Nephron progenitor cell (in vitro differentiated cells): ENCODE measurements around the gene KRT3.
"Not testable (repeated sequence)": the region's sequence is repeated elsewhere in the genome, so short reads cannot be mapped to it uniquely, and the experiment has no call there.

ENCODE experiments used
- DNase-seq: peaks from one replicate; pipeline ENCODE4 v3.0.0; 2021
- H3K27ac Mint-ChIP-seq: 2 replicates; pipeline ENCODE4 v1.8.0; 2021; ENCODE audit warnings: mild to moderate bottlenecking, moderate library complexity, mixed read lengths
- H3K27me3 Mint-ChIP-seq: 2 replicates; pipeline ENCODE4 v1.8.0; 2021; ENCODE audit warnings: mild to moderate bottlenecking, low read depth, mixed read lengths; ENCODE audit not compliant: poor library complexity
- H3K36me3 Mint-ChIP-seq: 2 replicates; pipeline ENCODE4 v1.8.0; 2021; ENCODE audit warnings: low read depth, mixed read lengths
- H3K4me1 Mint-ChIP-seq: 2 replicates; pipeline ENCODE4 v1.8.0; 2021; ENCODE audit warnings: mixed read lengths
- H3K4me3 Mint-ChIP-seq: 2 replicates; pipeline ENCODE4 v1.8.0; 2021; ENCODE audit warnings: mild to moderate bottlenecking, moderate library complexity, mixed read lengths
- H3K9me3 Mint-ChIP-seq: 2 replicates; pipeline ENCODE4 v1.8.0; 2021; ENCODE audit warnings: mild to moderate bottlenecking, moderate library complexity, mixed read lengths
- TF ChIP-seq, protein P1 (sequence below): fragments of 200-600 bp; sonication (generic); IDR thresholded peaks from 2 replicates; pipeline ENCODE4 v1.5.0; 2021; ENCODE audit warnings: antibody characterized with exemption

The KRT3 gene

DNA sequence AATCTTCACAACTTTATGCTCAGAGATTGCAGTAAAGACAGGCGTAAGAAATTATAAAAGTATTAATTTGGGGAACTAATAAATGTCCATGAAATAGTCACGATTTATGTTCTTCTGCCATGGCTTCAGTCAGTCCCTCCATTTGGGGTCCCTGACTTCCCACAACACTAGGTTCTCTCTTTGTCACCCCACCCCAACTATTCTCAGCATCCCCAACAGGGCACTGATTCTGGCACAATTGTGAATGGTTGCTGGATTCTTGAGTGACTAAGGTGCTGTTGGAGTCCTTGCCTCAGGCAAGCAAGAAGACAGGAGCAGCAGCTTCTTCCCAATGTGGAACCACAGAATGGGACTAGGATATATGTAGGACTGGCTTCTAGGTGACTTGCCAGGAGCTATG is 34.1 kb downstream of the KRT3 start:
- TF ChIP-seq, protein P1, sequence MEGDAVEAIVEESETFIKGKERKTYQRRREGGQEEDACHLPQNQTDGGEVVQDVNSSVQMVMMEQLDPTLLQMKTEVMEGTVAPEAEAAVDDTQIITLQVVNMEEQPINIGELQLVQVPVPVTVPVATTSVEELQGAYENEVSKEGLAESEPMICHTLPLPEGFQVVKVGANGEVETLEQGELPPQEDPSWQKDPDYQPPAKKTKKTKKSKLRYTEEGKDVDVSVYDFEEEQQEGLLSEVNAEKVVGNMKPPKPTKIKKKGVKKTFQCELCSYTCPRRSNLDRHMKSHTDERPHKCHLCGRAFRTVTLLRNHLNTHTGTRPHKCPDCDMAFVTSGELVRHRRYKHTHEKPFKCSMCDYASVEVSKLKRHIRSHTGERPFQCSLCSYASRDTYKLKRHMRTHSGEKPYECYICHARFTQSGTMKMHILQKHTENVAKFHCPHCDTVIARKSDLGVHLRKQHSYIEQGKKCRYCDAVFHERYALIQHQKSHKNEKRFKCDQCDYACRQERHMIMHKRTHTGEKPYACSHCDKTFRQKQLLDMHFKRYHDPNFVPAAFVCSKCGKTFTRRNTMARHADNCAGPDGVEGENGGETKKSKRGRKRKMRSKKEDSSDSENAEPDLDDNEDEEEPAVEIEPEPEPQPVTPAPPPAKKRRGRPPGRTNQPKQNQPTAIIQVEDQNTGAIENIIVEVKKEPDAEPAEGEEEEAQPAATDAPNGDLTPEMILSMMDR: no peak

DNA sequence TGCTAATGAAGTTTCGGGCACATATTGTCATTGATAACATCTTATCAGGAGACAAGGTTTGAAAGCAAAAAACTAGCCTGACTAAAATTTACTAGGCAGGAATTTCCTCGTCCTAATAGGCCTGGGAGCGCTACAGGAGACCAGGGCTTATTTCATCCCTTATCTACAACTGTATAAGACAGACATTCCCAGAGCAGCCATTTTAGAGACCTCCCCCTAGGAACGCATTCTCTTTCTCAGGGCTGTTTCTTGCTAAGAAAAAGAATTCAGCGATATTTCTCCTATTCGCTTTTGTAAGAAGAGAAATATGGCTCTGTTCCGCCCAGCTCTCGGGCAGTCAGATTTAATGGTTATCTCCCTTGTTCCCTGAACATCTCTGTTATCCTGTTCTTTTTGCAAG is 34.7 kb downstream of the KRT3 start:
- peaks cover 16% of the 10 kb centered on the region for H3K4me1 Mint-ChIP-seq
- not testable (repeated sequence) for H3K36me3 Mint-ChIP-seq, DNase-seq, H3K27ac Mint-ChIP-seq, H3K4me3 Mint-ChIP-seq
- peaks cover 39% of the 10 kb centered on the region for H3K9me3 Mint-ChIP-seq
- H3K27me3 Mint-ChIP-seq: peaks cover 16% of the 10 kb centered on the region

More for the DNA sequence above, 34.1 kb downstream of the KRT3 start:
- H3K27ac Mint-ChIP-seq: no peak overlapping the region
- peaks cover 39% of the 10 kb centered on the region for H3K9me3 Mint-ChIP-seq
- no peak for DNase-seq
- H3K27me3 Mint-ChIP-seq: peaks cover 16% of the 10 kb centered on the region
- H3K4me1 Mint-ChIP-seq: peaks cover 22% of the 10 kb centered on the region
- H3K36me3 Mint-ChIP-seq: no peaks in the 10 kb centered on the region
- no peak overlapping the region for H3K4me3 Mint-ChIP-seq

DNA sequence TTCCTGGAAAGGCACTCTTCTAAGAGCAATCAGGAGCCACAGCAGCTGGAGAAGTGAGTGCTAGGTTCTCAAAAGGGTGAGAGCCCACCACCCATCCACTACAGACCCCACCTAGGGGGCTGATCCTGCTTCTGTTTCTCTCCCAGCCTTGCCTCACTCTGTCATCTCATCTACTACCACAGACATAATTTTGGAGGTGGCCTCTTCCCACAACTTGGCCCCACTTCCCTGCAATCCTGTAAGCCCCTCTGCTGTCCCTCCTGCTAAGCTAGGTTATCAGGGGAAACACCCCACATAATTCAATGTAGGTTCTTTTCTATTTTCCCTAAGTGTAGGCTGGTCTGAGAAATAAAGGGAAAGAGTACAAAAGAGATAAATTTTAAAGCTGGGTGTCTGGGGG is 35.3 kb downstream of the KRT3 start:
- Mint-ChIP-seq H3K9me3 (peaks cover 39% of the 10 kb centered on the region), H3K4me3 (no peak overlapping the region), H3K4me1 (peaks cover 11% of the 10 kb centered on the region), H3K36me3 (no peaks in the 10 kb centered on the region), H3K27me3 (peaks cover 16% of the 10 kb centered on the region), H3K27ac (no peak overlapping the region)
- DNase-seq: no peak
- TF ChIP-seq, protein P1: no peak

DNA sequence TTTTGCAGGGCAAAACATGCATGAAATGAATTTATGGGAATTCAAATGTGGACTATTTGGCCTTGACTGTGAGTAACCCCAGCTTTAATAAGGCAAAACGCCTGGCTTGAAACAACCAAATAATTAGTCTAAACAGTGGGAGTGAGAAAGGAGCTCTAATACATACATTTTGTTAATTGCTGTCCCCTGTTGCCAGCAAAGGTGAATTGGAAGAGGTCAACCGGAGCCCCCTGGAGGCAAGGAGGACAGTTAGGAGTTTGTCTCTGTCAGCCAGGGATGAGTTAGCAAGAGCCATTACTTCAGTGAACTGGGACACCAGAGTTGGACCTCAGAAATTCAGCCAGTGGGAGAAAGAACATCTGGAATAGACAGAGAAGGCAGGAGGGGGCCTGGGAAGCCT is 36.2 kb downstream of the KRT3 start:
- peaks cover 39% of the 10 kb centered on the region for H3K9me3 Mint-ChIP-seq

DNA sequence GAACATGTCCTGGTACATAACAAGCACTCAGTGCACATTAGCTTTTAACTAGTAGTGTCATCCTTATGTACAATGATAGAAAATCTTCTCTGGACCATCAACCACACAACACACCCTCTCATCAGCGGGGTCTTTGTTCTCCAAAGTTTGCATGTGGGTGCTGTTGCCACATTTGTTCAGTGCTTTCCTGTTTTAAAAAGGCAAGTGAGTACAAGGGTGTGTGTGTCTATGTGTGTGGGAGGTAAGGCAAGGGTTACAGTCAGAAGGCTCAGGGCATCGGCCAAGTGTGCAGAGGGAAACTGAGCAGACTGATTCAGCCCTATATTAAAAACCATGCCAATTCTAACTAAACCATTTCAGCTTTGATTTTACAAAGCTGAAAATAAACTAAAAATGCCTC is 36.7 kb downstream of the KRT3 start:
- no peak for DNase-seq
- Mint-ChIP-seq H3K36me3 (no peaks in the 10 kb centered on the region), H3K4me1 (no peaks in the 10 kb centered on the region), H3K4me3 (no peak overlapping the region), H3K27ac (no peak overlapping the region), H3K9me3 (peaks cover 39% of the 10 kb centered on the region), H3K27me3 (peaks cover 22% of the 10 kb centered on the region)
- TF ChIP-seq, protein P1: no peak

More for the DNA sequence above, 36.2 kb downstream of the KRT3 start:
- Mint-ChIP-seq H3K36me3 (no peaks in the 10 kb centered on the region), H3K4me1 (peaks cover 1% of the 10 kb centered on the region), H3K4me3 (no peak overlapping the region), H3K27me3 (peaks cover 22% of the 10 kb centered on the region), H3K27ac (no peak overlapping the region)
- TF ChIP-seq, protein P1: no peak
- no peak for DNase-seq

DNA sequence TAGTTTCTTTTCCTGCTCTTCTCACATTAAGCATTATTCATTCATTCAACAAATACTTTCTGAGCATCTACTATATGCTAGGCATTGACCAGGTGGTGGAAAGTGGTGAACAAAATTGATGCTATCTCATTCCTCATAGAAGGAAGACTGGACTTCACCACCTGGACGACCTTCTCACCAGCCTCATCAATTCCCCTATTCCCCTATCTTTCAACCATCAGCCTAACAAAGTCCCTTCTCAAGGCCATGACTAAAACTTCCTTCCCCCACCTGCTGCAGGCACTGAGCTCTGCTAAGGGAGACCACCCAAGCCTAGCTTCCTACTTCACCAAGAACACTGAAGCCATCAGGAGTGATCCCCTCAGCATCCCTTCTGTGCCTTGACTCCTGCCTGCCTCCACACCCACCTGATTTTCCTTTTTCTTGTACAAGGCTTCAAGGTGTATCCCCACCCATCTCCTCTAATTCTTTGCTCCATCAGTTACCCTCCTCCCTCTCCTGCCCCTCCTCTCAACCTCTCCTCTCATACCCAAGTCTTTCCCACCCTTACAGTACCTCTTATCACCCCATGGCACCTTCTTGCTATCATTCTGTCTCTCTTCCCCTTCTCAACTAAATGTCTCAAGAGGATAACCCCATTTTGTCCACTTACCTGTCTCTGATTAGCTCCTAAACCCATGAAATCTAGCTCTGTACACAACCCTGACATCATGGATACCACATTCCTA is 38.3 kb downstream of the KRT3 start:
- no peak overlapping the region for H3K4me3 Mint-ChIP-seq
- no peak overlapping the region for H3K27ac Mint-ChIP-seq
- H3K4me1 Mint-ChIP-seq: no peaks in the 10 kb centered on the region
- peaks cover 31% of the 10 kb centered on the region for H3K9me3 Mint-ChIP-seq
- TF ChIP-seq, protein P1: no peak
- H3K36me3 Mint-ChIP-seq: no peaks in the 10 kb centered on the region
- H3K27me3 Mint-ChIP-seq: peaks cover 32% of the 10 kb centered on the region
- no peak for DNase-seq
